SH-SY5Y (cell line): ENCODE data around the gene KCNA2.

Source experiments
- GATA2 ChIP-seq: IDR thresholded peaks from 2 replicates; pipeline ENCODE4 v1.6.1; 2011; ENCODE audit warnings: mild to moderate bottlenecking, low read depth, low read length
- GATA3 ChIP-seq: IDR thresholded peaks from 2 replicates; pipeline ENCODE4 v1.6.1; 2011; ENCODE audit warnings: low read depth, mild to moderate bottlenecking, low read length, moderate library complexity

- no peak for TF ChIP-seq GATA2
- no peak for TF ChIP-seq GATA3
Observed at GRCh38 chr1:110595353-110595710, 10.8 kb downstream of the KCNA2 start.
